Measurements from ENCODE around the gene BSN.

BSN gene

DNA sequence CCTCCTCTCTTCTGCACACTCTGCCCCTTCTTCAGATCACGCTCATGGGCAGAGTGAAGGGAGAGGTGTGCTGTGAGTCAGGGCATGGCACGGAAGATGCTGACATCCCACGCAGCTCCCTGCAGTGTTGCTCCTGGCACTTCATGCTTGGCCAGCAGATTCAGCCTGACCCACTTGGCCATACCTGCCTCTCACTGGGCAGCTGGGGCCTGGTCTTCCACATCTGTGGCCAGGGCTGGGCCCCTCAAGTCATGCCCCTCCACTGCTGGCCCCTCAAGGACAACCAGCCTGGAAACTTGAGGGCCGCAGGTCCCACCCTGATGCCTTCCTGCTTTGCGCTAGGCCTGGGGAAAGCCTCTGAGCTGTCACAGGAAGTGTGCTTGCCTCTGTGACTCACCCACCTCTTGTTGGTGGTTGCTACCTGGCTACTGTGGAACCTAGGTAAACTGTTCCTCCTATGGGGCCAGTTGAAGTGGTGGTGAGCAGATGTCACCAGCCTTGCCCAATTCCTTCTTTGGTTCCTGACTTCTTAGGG, 48.7 kb downstream of the BSN start:
- Histone ChIP-seq H3K4me1 (ENCODE audit: control insufficient read depth, insufficient read depth, low read length) (no peaks in the 10 kb centered on the region), H3K27me3 (ENCODE audit: control insufficient read depth in 1 of 2, insufficient read depth in 2 of 2, low read length in 2 of 2) (no peaks in the 10 kb centered on the region), H3K36me3 (ENCODE audit: control insufficient read depth in 2 of 2, insufficient read depth in 2 of 2, low read length in 2 of 2) (no peaks in the 10 kb centered on the region), H3K27ac (ENCODE audit: low read length) (no peak overlapping the region), H3K9me3 (ENCODE audit: control insufficient read depth in 2 of 2, low read length in 2 of 2) (no peaks in the 10 kb centered on the region), H3K4me3 (ENCODE audit: low read length in 2 of 2) (no peak overlapping the region), H3K9ac (ENCODE audit: low read length in 2 of 2) (no peak overlapping the region)

DNA sequence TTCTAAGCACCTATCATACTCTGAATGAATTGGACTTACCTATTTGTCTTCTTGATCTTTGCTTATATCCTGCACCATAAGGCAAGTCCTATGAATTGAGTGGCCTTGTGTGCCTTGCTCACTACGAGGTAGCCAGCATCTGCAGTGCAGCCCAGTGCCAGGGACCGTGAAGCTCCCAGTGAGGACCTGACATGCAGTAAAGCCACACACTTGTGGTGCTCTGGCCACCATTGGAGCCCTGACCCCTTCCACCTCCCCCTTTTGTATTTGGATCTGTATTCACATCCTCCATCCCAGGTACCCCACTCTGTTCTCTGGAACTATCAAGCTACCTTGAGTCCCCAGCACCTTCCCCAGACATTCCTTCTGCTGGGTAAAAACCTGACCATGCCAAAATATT, 52.1 kb downstream of the BSN start:
- Histone ChIP-seq H3K27ac (ENCODE audit: low read length) (no peak overlapping the region), H3K4me1 (ENCODE audit: control insufficient read depth, insufficient read depth, low read length) (peaks cover 8% of the 10 kb centered on the region), H3K9me3 (ENCODE audit: control insufficient read depth in 2 of 2, low read length in 2 of 2) (no peaks in the 10 kb centered on the region), H3K4me3 (ENCODE audit: low read length in 2 of 2) (no peak overlapping the region), H3K36me3 (ENCODE audit: control insufficient read depth in 2 of 2, insufficient read depth in 2 of 2, low read length in 2 of 2) (no peaks in the 10 kb centered on the region), H3K9ac (ENCODE audit: low read length in 2 of 2) (no peak overlapping the region), H3K27me3 (ENCODE audit: control insufficient read depth in 1 of 2, insufficient read depth in 2 of 2, low read length in 2 of 2) (no peaks in the 10 kb centered on the region)

DNA sequence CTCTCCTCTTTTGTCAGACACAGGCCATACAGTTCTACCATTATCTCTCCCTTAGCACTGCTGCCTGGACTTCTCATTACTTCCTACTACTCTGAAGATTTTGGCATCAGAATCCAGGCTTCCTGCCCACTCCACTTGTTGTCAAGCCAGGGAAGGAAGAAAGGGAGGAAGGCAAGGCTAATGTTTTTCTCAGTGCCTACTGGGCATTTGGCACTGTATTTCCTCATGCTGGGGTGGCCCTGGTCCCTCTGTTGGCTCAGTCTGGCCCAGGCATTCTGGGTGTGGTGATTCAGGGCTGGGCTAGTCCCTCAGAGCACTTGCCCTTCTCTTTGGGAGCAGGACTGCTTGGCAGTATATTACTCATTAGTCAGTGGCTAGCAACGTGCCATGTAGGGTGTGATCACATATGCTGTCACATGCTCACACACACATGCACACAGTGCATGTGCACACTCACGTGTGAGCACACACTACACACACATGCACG, 52.9 kb downstream of the BSN start:
- Histone ChIP-seq H3K9me3 (ENCODE audit: control insufficient read depth in 2 of 2, low read length in 2 of 2) (no peaks in the 10 kb centered on the region), H3K27ac (ENCODE audit: low read length) (no peak overlapping the region), H3K4me1 (ENCODE audit: control insufficient read depth, insufficient read depth, low read length) (peaks cover 8% of the 10 kb centered on the region), H3K27me3 (ENCODE audit: control insufficient read depth in 1 of 2, insufficient read depth in 2 of 2, low read length in 2 of 2) (no peaks in the 10 kb centered on the region), H3K36me3 (ENCODE audit: control insufficient read depth in 2 of 2, insufficient read depth in 2 of 2, low read length in 2 of 2) (no peaks in the 10 kb centered on the region), H3K4me3 (ENCODE audit: low read length in 2 of 2) (no peak overlapping the region), H3K9ac (ENCODE audit: low read length in 2 of 2) (no peak overlapping the region)

DNA sequence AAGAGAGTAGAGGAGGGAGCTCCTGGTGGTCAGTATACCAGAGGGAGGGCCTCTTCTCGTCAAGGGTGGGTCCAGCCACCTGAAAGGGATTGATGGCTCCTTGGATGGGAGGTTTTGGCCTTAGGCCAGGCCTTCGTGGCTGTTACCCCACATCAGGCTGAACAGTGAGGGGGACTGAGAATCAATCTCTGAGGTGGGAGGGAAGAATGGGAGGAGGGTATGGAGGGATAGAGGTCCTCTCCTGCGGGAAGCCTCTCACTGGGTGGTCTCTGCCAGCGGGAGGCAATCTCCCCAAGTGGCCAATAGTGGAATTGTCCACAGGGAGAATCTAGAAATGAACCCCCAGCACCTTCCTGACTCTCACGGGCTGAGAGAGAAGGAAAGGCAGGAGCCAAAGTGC, 53.5 kb downstream of the BSN start:
- Histone ChIP-seq H3K27me3 (ENCODE audit: control insufficient read depth in 1 of 2, insufficient read depth in 2 of 2, low read length in 2 of 2) (no peaks in the 10 kb centered on the region), H3K4me1 (ENCODE audit: control insufficient read depth, insufficient read depth, low read length) (peaks cover 8% of the 10 kb centered on the region), H3K9ac (ENCODE audit: low read length in 2 of 2) (no peak overlapping the region), H3K9me3 (ENCODE audit: control insufficient read depth in 2 of 2, low read length in 2 of 2) (no peaks in the 10 kb centered on the region), H3K36me3 (ENCODE audit: control insufficient read depth in 2 of 2, insufficient read depth in 2 of 2, low read length in 2 of 2) (no peaks in the 10 kb centered on the region), H3K4me3 (ENCODE audit: low read length in 2 of 2) (no peak overlapping the region), H3K27ac (ENCODE audit: low read length) (no peak overlapping the region)

DNA sequence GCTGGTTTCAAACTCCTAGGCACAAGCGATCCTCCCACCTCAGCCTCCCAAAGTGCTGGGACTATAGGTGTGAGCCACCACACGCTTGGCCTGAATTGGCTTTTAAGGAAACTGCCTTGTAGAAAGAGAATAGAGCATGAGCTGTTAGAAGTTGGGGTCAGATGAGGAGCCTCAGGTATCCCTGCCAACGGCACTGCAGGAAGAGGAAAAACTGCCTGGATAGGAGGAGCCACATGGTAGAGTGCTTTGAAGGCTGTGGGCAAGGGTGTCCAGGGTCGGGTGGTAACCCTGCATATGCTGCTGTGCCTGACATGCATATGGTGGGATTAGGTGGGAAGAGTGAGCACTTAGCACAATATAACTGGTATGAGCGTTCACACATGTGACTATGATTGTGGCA, 55.0 kb downstream of the BSN start:
- Histone ChIP-seq H3K27ac (ENCODE audit: low read length) (peak overlapping the region; percentile 49), H3K9me3 (ENCODE audit: control insufficient read depth in 2 of 2, low read length in 2 of 2) (no peaks in the 10 kb centered on the region), H3K27me3 (ENCODE audit: control insufficient read depth in 1 of 2, insufficient read depth in 2 of 2, low read length in 2 of 2) (no peaks in the 10 kb centered on the region), H3K4me1 (ENCODE audit: control insufficient read depth, insufficient read depth, low read length) (peaks cover 8% of the 10 kb centered on the region), H3K4me3 (ENCODE audit: low read length in 2 of 2) (no peak overlapping the region), H3K9ac (ENCODE audit: low read length in 2 of 2) (no peak overlapping the region), H3K36me3 (ENCODE audit: control insufficient read depth in 2 of 2, insufficient read depth in 2 of 2, low read length in 2 of 2) (no peaks in the 10 kb centered on the region)

DNA sequence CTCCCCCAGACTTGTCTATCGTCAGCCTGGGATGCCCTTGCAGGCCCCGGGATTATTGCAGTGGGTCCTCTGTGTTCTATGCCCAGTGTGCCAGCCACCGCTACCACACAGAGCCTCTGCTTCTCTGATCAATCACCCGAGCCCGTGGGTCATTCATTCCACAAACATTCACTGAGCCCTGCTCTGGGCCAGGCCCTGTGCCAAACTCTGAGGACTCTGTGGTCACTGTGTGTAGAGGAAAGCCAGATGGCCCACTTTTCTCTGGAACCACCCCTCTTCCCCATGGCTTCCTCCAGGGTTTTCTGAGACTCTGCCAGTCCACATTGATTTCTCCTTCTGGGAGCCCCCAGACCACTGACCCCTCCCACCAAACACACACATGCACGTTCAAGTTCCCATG, 55.5 kb downstream of the BSN start:
- peak overlapping the region; percentile 49 for H3K27ac ChIP-seq (ENCODE audit: low read length)
- no peaks in the 10 kb centered on the region for H3K9me3 ChIP-seq (ENCODE audit: control insufficient read depth in 2 of 2, low read length in 2 of 2)

DNA sequence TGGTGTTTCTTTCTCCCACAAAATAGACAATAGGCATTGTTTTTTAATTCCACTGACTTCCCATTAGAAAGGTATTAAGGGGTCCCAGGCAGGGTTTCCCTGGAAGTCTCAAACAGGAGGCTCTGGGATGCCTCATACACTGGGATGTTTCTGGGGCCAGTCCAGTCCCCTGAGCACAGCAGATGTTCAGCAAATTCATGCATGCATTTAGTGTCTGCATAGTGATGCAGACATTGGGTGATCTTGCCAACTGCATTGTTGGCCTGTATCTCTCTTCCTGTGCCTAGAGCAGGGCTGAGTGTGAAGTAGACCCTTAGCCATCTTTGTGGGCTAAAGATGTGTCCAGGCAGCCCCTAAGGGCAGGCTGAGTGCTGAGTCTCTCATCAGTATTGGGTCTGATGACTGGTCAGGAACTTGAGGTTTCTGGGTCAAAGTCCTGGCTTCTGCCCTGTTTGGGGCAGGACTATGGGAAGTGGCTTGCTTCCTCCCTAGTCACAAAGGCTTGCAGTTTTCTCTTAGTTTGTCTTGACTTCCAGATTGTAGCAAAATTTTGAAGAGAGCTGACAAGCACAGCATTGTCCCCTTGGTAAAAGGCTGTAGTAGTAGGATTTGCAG, 56.5 kb downstream of the BSN start:
- Histone ChIP-seq H3K9me3 (ENCODE audit: control insufficient read depth in 2 of 2, low read length in 2 of 2) (no peaks in the 10 kb centered on the region), H3K27ac (ENCODE audit: low read length) (no peak overlapping the region), H3K4me3 (ENCODE audit: low read length in 2 of 2) (no peak overlapping the region), H3K27me3 (ENCODE audit: control insufficient read depth in 1 of 2, insufficient read depth in 2 of 2, low read length in 2 of 2) (no peaks in the 10 kb centered on the region), H3K36me3 (ENCODE audit: control insufficient read depth in 2 of 2, insufficient read depth in 2 of 2, low read length in 2 of 2) (no peaks in the 10 kb centered on the region), H3K4me1 (ENCODE audit: control insufficient read depth, insufficient read depth, low read length) (peaks cover 8% of the 10 kb centered on the region), H3K9ac (ENCODE audit: low read length in 2 of 2) (no peak overlapping the region)

More for the DNA sequence above, 55.5 kb downstream of the BSN start:
- no peak overlapping the region for H3K9ac ChIP-seq (ENCODE audit: low read length in 2 of 2)
- H3K27me3 ChIP-seq (ENCODE audit: control insufficient read depth in 1 of 2, insufficient read depth in 2 of 2, low read length in 2 of 2), result no peaks in the 10 kb centered on the region
- H3K4me1 ChIP-seq (ENCODE audit: control insufficient read depth, insufficient read depth, low read length), result peaks cover 8% of the 10 kb centered on the region
- no peaks in the 10 kb centered on the region for H3K36me3 ChIP-seq (ENCODE audit: control insufficient read depth in 2 of 2, insufficient read depth in 2 of 2, low read length in 2 of 2)
- H3K4me3 ChIP-seq (ENCODE audit: low read length in 2 of 2), result no peak overlapping the region

DNA sequence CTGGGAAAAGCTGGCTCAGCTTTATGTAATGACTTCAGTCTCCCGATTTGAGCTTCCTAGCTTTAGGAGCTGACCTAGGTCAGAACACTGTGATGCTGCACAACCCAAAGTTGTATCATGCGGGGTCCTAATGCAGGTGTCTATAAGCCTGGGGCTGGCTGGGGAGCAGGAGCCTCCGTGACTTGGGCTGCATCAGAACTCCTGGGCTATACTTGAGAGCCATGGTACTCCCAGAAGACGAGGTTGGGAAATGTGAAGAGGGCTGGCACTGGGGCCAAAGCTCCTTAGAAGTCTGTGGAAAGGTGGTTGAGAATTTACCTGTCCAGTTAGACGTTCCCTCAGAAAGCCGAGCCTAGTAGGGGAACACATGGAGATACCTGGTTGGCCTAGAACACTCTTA, 57.0 kb downstream of the BSN start:
- Histone ChIP-seq H3K36me3 (ENCODE audit: control insufficient read depth in 2 of 2, insufficient read depth in 2 of 2, low read length in 2 of 2) (no peaks in the 10 kb centered on the region), H3K9me3 (ENCODE audit: control insufficient read depth in 2 of 2, low read length in 2 of 2) (no peaks in the 10 kb centered on the region), H3K27me3 (ENCODE audit: control insufficient read depth in 1 of 2, insufficient read depth in 2 of 2, low read length in 2 of 2) (no peaks in the 10 kb centered on the region), H3K27ac (ENCODE audit: low read length) (no peak overlapping the region), H3K4me3 (ENCODE audit: low read length in 2 of 2) (no peak overlapping the region), H3K4me1 (ENCODE audit: control insufficient read depth, insufficient read depth, low read length) (peaks cover 8% of the 10 kb centered on the region), H3K9ac (ENCODE audit: low read length in 2 of 2) (no peak overlapping the region)

DNA sequence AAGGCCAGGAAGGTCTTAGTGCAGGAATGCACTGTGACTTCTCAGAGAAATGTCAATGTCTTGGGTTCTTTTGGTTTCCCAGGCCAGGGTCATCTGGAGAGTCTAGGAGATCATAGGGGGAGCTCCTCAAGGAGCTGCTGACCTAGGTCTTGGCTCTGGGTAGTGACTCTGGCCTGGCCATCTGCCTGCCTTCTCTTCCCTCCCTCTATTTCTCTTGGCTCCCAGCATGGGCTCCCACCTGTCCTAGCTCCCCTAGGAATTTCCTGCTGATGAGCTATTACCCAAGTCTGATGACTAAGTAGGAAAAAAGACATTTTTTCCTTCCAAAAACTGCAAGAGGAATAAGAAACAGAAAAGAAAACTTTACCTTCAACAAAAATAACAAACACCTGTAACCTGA, 57.4 kb downstream of the BSN start:
- H3K9me3 ChIP-seq (ENCODE audit: control insufficient read depth in 2 of 2, low read length in 2 of 2), result no peaks in the 10 kb centered on the region
- H3K27ac ChIP-seq (ENCODE audit: low read length), result no peak overlapping the region
- no peak overlapping the region for H3K4me3 ChIP-seq (ENCODE audit: low read length in 2 of 2)
- no peaks in the 10 kb centered on the region for H3K36me3 ChIP-seq (ENCODE audit: control insufficient read depth in 2 of 2, insufficient read depth in 2 of 2, low read length in 2 of 2)
- peaks cover 8% of the 10 kb centered on the region for H3K4me1 ChIP-seq (ENCODE audit: control insufficient read depth, insufficient read depth, low read length)
- no peak overlapping the region for H3K9ac ChIP-seq (ENCODE audit: low read length in 2 of 2)
- no peaks in the 10 kb centered on the region for H3K27me3 ChIP-seq (ENCODE audit: control insufficient read depth in 1 of 2, insufficient read depth in 2 of 2, low read length in 2 of 2)

DNA sequence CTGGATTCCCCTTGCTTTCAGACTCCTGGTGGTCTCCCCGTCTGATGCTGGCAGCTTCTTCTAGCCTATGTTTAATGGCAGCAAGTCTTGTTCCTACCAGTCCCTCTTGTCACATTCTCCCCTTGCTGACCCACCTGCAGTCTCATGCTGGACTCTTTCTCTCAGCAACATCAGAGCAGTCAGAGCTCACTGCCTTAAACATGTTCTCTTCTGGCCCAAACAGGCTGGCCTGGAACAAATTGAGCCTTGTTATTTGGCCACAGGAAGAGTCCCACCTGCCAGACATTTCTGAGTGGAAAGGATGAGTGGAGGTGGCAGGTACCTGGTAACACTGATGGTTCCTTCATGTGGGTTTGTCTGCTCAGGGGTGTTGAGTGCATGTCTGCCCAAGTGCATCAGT, 60.7 kb downstream of the BSN start:
- Histone ChIP-seq H3K9me3 (ENCODE audit: control insufficient read depth in 2 of 2, low read length in 2 of 2) (no peaks in the 10 kb centered on the region), H3K27me3 (ENCODE audit: control insufficient read depth in 1 of 2, insufficient read depth in 2 of 2, low read length in 2 of 2) (no peaks in the 10 kb centered on the region), H3K4me3 (ENCODE audit: low read length in 2 of 2) (no peak overlapping the region), H3K4me1 (ENCODE audit: control insufficient read depth, insufficient read depth, low read length) (peaks cover 1% of the 10 kb centered on the region), H3K27ac (ENCODE audit: low read length) (no peak overlapping the region), H3K36me3 (ENCODE audit: control insufficient read depth in 2 of 2, insufficient read depth in 2 of 2, low read length in 2 of 2) (no peaks in the 10 kb centered on the region), H3K9ac (ENCODE audit: low read length in 2 of 2) (no peak overlapping the region)

DNA sequence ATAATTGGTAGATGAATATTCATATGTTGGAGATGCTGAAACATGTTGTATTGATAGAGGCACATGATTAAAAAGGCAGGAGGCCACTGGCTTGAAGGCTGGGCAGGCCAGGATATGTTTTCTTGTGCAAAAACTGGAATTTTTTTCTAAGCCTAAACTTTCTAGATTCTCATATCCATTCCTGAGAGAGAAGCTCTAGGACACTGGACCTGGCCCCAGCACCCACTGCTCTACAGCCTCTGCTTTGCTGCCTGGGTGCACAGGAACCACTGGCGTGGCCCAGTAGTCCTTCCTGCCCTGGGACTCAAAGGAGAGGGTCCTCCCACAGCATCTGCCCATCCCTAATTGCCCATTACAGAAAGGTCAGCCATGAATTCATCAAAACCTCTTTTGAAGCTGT, 61.8 kb downstream of the BSN start:
- no peaks in the 10 kb centered on the region for H3K27me3 ChIP-seq (ENCODE audit: control insufficient read depth in 1 of 2, insufficient read depth in 2 of 2, low read length in 2 of 2)
- no peak overlapping the region for H3K27ac ChIP-seq (ENCODE audit: low read length)
- no peak overlapping the region for H3K9ac ChIP-seq (ENCODE audit: low read length in 2 of 2)
- no peaks in the 10 kb centered on the region for H3K4me1 ChIP-seq (ENCODE audit: control insufficient read depth, insufficient read depth, low read length)
- H3K4me3 ChIP-seq (ENCODE audit: low read length in 2 of 2), result no peak overlapping the region
- no peaks in the 10 kb centered on the region for H3K36me3 ChIP-seq (ENCODE audit: control insufficient read depth in 2 of 2, insufficient read depth in 2 of 2, low read length in 2 of 2)
- H3K9me3 ChIP-seq (ENCODE audit: control insufficient read depth in 2 of 2, low read length in 2 of 2), result no peaks in the 10 kb centered on the region
